Neural cell (in vitro differentiated cells): ENCODE data around the gene TMEM121B. TPM values are rescaled to one million over a fixed set of nuclear protein-coding genes. Genes with fewer than 3 reads are reported as not detected.

Experiments
- H2AFZ ChIP-seq: fragments of 200-600, 300-800 bp; sonication (generic), shearing (Covaris generic); 2 replicates; pipeline ENCODE4 v1.6.0; 2014; ENCODE audit warnings: low read depth, mild to moderate bottlenecking, antibody characterized with exemption, low read length, moderate library complexity
- H3F3A ChIP-seq: fragments of 200-600 bp; shearing (Covaris generic); 2 replicates; pipeline ENCODE4 v1.6.1; 2016; ENCODE audit warnings: mild to moderate bottlenecking, moderate library complexity, mixed read lengths, antibody characterized with exemption, low read length; ENCODE audit not compliant: insufficient read depth, poor library complexity, severe bottlenecking
- H3K27ac ChIP-seq: fragments of 200-600, 300-800 bp; sonication (generic), shearing (Covaris generic); 2 replicates; pipeline ENCODE4 v1.5.1; 2014; ENCODE audit warnings: mild to moderate bottlenecking, low read length, moderate library complexity
- H3K27me3 ChIP-seq: fragments of 300-800, 200-600 bp; sonication (generic), shearing (Covaris generic); 2 replicates; pipeline ENCODE4 v1.6.0; 2014; ENCODE audit warnings: mild to moderate bottlenecking, low read depth, low read length, moderate library complexity; ENCODE audit not compliant: insufficient read depth
- H3K36me3 ChIP-seq: fragments of 300-800, 200-600 bp; sonication (generic), shearing (Covaris generic); 2 replicates; pipeline ENCODE4 v1.5.1; 2014; ENCODE audit warnings: mild to moderate bottlenecking, antibody characterized with exemption, low read length, moderate library complexity; ENCODE audit not compliant: insufficient read depth
- H3K4me2 ChIP-seq: fragments of 300-800, 200-600 bp; sonication (generic), shearing (Covaris generic); 2 replicates; pipeline ENCODE4 v1.6.0; 2014; ENCODE audit warnings: mild to moderate bottlenecking, low read length
- H3K4me3 ChIP-seq: fragments of 300-800, 200-600 bp; sonication (generic), shearing (Covaris generic); 2 replicates; pipeline ENCODE4 v1.5.1; 2014; ENCODE audit warnings: mild to moderate bottlenecking, low read length, moderate library complexity
- H3K79me2 ChIP-seq: fragments of 200-600 bp; shearing (Covaris generic); replicated peaks from 2 replicates; pipeline ENCODE4 v1.6.0; 2014; ENCODE audit warnings: mild to moderate bottlenecking, low read length, moderate library complexity; ENCODE audit not compliant: insufficient read depth
- H3K9ac ChIP-seq: fragments of 300-800, 200-600 bp; sonication (generic), shearing (Covaris generic); 2 replicates; pipeline ENCODE4 v1.6.1; 2016; ENCODE audit warnings: mild to moderate bottlenecking, low read length, mixed read lengths
- H3K9me2 ChIP-seq: fragments of 200-600 bp; shearing (Covaris generic); 2 replicates; pipeline ENCODE4 v1.6.1; 2016; ENCODE audit warnings: mild to moderate bottlenecking, low read length, mixed read lengths; ENCODE audit not compliant: insufficient read depth
- H3K9me3 ChIP-seq: fragments of 200-600, 300-800 bp; sonication (generic), shearing (Covaris generic); 2 replicates; pipeline ENCODE4 v1.6.1; 2016; ENCODE audit warnings: mild to moderate bottlenecking, mixed run types, low read length, moderate library complexity, mixed read lengths
- H4K20me1 ChIP-seq: fragments of 200-600 bp; shearing (Covaris generic); 2 replicates; pipeline ENCODE4 v1.6.1; 2016; ENCODE audit warnings: mild to moderate bottlenecking, mixed run types; ENCODE audit not compliant: insufficient read depth
- EP300 ChIP-seq: fragments of 450-650 bp; conservative IDR thresholded peaks from 2 replicates; pipeline ENCODE4 v1.6.1; 2014; ENCODE audit warnings: antibody characterized with exemption, mild to moderate bottlenecking, moderate library complexity; ENCODE audit not compliant: poor library complexity, severe bottlenecking
- EZH2 ChIP-seq: fragments of 200-600, 300-800 bp; shearing (Covaris generic), sonication (generic); IDR thresholded peaks from 2 replicates; pipeline ENCODE4 v1.6.1; 2014; ENCODE audit warnings: antibody characterized with exemption, low read length, borderline replicate concordance, mild to moderate bottlenecking; ENCODE audit not compliant: insufficient read depth, poor library complexity, severe bottlenecking
- MXI1 ChIP-seq: fragments of 450-650 bp; conservative IDR thresholded peaks from 2 replicates; pipeline ENCODE4 v1.6.1; 2014; ENCODE audit warnings: antibody characterized with exemption, mild to moderate bottlenecking; ENCODE audit not compliant: poor library complexity, severe bottlenecking
- POLR2AphosphoS5 ChIP-seq: IDR thresholded peaks from 2 replicates; pipeline ENCODE4 v1.6.1; 2012
- RAD21 ChIP-seq: fragments of 450-650 bp; conservative IDR thresholded peaks from 2 replicates; pipeline ENCODE4 v1.6.1; 2014; ENCODE audit warnings: antibody characterized with exemption, mild to moderate bottlenecking, moderate library complexity
- SMC3 ChIP-seq: fragments of 450-650 bp; conservative IDR thresholded peaks from 2 replicates; pipeline ENCODE4 v1.6.1; 2014; ENCODE audit warnings: antibody characterized with exemption, mild to moderate bottlenecking, moderate library complexity; ENCODE audit not compliant: poor library complexity
- TAF1 ChIP-seq: IDR thresholded peaks from 2 replicates; pipeline ENCODE4 v1.6.1; 2012; ENCODE audit warnings: low read depth
- polyA plus RNA-seq: library from polyadenylated mRNA; depleted of rRNA; stranded (reverse); fragments of >200 nt; gene quantifications from 2 replicates; pipeline ENCODE4 v1.2.3, GENCODE V29; 2014
- TF ChIP-seq, protein P1 (sequence below): fragments of 450-650 bp; IDR thresholded peaks from 2 replicates; pipeline ENCODE4 v1.5.1; 2014; ENCODE audit warnings: antibody characterized with exemption, mild to moderate bottlenecking, moderate library complexity; ENCODE audit not compliant: poor library complexity, severe bottlenecking
- TF ChIP-seq, protein P2 (sequence below): IDR thresholded peaks from 2 replicates; pipeline ENCODE4 v1.6.1; 2012; ENCODE audit warnings: borderline replicate concordance

TMEM121B gene
- polyA plus RNA-seq, 1 donor from 2014 or later, result 15.8 TPM

DNA sequence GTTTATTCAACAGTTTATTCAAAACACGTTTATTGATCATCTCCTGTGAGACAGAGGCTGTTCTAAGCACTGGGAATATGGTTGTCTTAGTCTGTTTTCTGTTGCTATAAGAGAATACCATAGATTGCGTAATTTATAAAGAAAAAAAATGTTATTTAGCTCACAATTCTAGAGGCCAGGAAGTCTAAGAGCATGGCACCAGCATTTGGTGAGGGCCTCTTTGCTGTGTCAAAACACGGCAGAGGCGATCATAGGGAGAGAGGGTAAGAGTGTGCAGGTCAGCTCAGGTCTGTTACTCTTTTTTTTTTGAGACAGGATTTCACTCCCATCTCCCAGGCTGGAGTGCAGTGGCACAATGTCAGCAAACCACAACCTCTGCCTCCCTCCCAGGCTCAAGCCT, 41.6 kb downstream of the TMEM121B start:
- Histone ChIP-seq H3F3A (no peaks in the 10 kb centered on the region), H3K4me2 (no peak overlapping the region), H3K79me2 (no peaks in the 10 kb centered on the region), H2AFZ (no peak overlapping the region), H4K20me1 (no peaks in the 10 kb centered on the region), H3K9me3 (no peaks in the 10 kb centered on the region), H3K27ac (no peak overlapping the region), H3K4me3 (no peak overlapping the region), H3K27me3 (peaks cover 13% of the 10 kb centered on the region), H3K9ac (no peak overlapping the region), H3K9me2 (no peaks in the 10 kb centered on the region), H3K36me3 (no peaks in the 10 kb centered on the region)
- TF ChIP-seq EP300 (no peak), RAD21 (no peak), MXI1 (no peak), POLR2AphosphoS5 (no peak), SMC3 (no peak), TAF1 (no peak), EZH2 (no peak)
- TF ChIP-seq, protein P1, sequence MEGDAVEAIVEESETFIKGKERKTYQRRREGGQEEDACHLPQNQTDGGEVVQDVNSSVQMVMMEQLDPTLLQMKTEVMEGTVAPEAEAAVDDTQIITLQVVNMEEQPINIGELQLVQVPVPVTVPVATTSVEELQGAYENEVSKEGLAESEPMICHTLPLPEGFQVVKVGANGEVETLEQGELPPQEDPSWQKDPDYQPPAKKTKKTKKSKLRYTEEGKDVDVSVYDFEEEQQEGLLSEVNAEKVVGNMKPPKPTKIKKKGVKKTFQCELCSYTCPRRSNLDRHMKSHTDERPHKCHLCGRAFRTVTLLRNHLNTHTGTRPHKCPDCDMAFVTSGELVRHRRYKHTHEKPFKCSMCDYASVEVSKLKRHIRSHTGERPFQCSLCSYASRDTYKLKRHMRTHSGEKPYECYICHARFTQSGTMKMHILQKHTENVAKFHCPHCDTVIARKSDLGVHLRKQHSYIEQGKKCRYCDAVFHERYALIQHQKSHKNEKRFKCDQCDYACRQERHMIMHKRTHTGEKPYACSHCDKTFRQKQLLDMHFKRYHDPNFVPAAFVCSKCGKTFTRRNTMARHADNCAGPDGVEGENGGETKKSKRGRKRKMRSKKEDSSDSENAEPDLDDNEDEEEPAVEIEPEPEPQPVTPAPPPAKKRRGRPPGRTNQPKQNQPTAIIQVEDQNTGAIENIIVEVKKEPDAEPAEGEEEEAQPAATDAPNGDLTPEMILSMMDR, result no peak
- TF ChIP-seq, protein P2, sequence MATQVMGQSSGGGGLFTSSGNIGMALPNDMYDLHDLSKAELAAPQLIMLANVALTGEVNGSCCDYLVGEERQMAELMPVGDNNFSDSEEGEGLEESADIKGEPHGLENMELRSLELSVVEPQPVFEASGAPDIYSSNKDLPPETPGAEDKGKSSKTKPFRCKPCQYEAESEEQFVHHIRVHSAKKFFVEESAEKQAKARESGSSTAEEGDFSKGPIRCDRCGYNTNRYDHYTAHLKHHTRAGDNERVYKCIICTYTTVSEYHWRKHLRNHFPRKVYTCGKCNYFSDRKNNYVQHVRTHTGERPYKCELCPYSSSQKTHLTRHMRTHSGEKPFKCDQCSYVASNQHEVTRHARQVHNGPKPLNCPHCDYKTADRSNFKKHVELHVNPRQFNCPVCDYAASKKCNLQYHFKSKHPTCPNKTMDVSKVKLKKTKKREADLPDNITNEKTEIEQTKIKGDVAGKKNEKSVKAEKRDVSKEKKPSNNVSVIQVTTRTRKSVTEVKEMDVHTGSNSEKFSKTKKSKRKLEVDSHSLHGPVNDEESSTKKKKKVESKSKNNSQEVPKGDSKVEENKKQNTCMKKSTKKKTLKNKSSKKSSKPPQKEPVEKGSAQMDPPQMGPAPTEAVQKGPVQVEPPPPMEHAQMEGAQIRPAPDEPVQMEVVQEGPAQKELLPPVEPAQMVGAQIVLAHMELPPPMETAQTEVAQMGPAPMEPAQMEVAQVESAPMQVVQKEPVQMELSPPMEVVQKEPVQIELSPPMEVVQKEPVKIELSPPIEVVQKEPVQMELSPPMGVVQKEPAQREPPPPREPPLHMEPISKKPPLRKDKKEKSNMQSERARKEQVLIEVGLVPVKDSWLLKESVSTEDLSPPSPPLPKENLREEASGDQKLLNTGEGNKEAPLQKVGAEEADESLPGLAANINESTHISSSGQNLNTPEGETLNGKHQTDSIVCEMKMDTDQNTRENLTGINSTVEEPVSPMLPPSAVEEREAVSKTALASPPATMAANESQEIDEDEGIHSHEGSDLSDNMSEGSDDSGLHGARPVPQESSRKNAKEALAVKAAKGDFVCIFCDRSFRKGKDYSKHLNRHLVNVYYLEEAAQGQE, result no peak

DNA sequence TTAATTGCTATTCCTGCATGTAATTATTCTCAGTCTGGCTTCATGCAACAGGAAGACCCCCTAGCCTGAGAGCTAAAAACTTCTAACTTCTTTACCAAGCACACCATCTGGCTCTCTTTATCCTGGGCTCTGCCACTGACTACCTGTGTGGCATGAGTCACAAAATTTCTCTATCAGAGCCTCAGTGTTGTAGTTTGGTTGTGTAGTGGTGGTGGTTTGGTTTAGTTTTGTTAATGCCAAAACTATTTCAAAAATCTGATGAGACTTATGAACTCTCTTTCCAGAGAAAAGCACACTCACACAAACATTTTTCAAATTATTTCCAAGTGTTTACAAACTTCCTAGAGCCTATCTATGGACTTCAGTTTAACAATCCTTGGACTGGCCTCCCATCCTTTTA, 43.9 kb downstream of the TMEM121B start:
- Histone ChIP-seq H4K20me1 (no peaks in the 10 kb centered on the region), H3K27me3 (no peaks in the 10 kb centered on the region), H3K9me2 (no peaks in the 10 kb centered on the region), H2AFZ (no peak overlapping the region), H3K9ac (no peak overlapping the region), H3K79me2 (no peaks in the 10 kb centered on the region), H3K27ac (no peak overlapping the region), H3K9me3 (no peaks in the 10 kb centered on the region), H3K4me2 (no peak overlapping the region), H3F3A (no peaks in the 10 kb centered on the region), H3K4me3 (no peak overlapping the region), H3K36me3 (no peaks in the 10 kb centered on the region)
- TF ChIP-seq EP300 (no peak), MXI1 (no peak), TAF1 (no peak), POLR2AphosphoS5 (no peak), EZH2 (no peak), RAD21 (no peak)
- TF ChIP-seq, protein P2, result no peak
